Measurements from ENCODE around the gene PLXNB2.
"Not testable (repeated sequence)": the region's sequence is repeated elsewhere in the genome, so short reads cannot be mapped to it uniquely, and the experiment has no call there.

Gene PLXNB2

GRCh38 chr22:50274311-50274710, 33.1 kb downstream of the PLXNB2 start:
- Histone ChIP-seq H3K4me3 (no peak overlapping the region), H3K27ac (no peak overlapping the region)
- DNase-seq (ENCODE audit: low spot score): no peak
- TF ChIP-seq CTCF (IDR thresholded peaks at IDR 0.05): no peak

- not testable (repeated sequence) for H3K4me3 ChIP-seq; DNase-seq (ENCODE audit: low spot score); H3K27ac ChIP-seq
Observed at GRCh38 chr22:50273781-50274180, 33.7 kb downstream of the PLXNB2 start.

- not testable (repeated sequence) for H3K27ac ChIP-seq; DNase-seq (ENCODE audit: low spot score); H3K4me3 ChIP-seq
Observed at GRCh38 chr22:50273352-50273751, 34.1 kb downstream of the PLXNB2 start.

GRCh38 chr22:50272044-50272802, 35.2 kb downstream of the PLXNB2 start:
- TF ChIP-seq CTCF (IDR thresholded peaks at IDR 0.05): no peak
- DNase-seq (ENCODE audit: low spot score): no peak
- H3K27ac ChIP-seq: peak overlapping the region in 1 of 2 donors; percentile 18
- H3K4me3 ChIP-seq: peak overlapping the region; percentile 78

- TF ChIP-seq CTCF (IDR thresholded peaks at IDR 0.05): no peak
- Histone ChIP-seq H3K27ac (peak overlapping the region in 1 of 2 donors; percentile 18), H3K4me3 (peak overlapping the region; percentile 78)
- DNase-seq (ENCODE audit: low spot score): no peak
Observed at GRCh38 chr22:50271519-50271970, 35.9 kb downstream of the PLXNB2 start.

GRCh38 chr22:50270666-50271394, 36.6 kb downstream of the PLXNB2 start:
- peak overlapping the region; percentile 78 for H3K4me3 ChIP-seq
- H3K27ac ChIP-seq: peak overlapping the region in 1 of 2 donors; percentile 72
- DNase-seq (ENCODE audit: low spot score): no peak
- TF ChIP-seq CTCF (IDR thresholded peaks at IDR 0.05): no peak

- peak within 1 kb of the TSS; percentile 78 for H3K4me3 ChIP-seq
- peak within 1 kb of the TSS in 1 of 2 donors; percentile 72 for H3K27ac ChIP-seq
- no peak for DNase-seq (ENCODE audit: low spot score)
Observed at GRCh38 chr22:50269970-50270665, 37.3 kb downstream of the PLXNB2 start, which contains the start of gene MAPK11. Gene MAPK11, minus strand, starts transcription at chr22:50270380. Its CDS starts 88 bp downstream, at chr22:50270292.

More at GRCh38 chr22:50269970-50270665, 37.3 kb downstream of the PLXNB2 start, which contains the start of gene MAPK11:
- TF ChIP-seq CTCF (IDR thresholded peaks at IDR 0.05): no peak

All from coronary artery (tissue), 2 donors.